HG02885 (cell line): ENCODE data around the gene COL23A1.
"Not testable (repeated sequence)": the region's sequence is repeated elsewhere in the genome, so short reads cannot be mapped to it uniquely, and the experiment has no call there.

ENCODE experiments used
- ATAC-seq: cut with Tn5 transposase; IDR thresholded peaks from one replicate; pipeline ENCODE4 v1.9.1; 2021; ENCODE audit warnings: mild to moderate bottlenecking; ENCODE audit not compliant: unreplicated experiment, poor library complexity

COL23A1 gene

GRCh38 chr5:178371362-178372111 lies 218.7 kb downstream of the COL23A1 start:
- ATAC-seq = no peak

GRCh38 chr5:178370102-178370501 lies 220.1 kb downstream of the COL23A1 start:
- no peak for ATAC-seq

- ATAC-seq = not testable (repeated sequence)
Observed at GRCh38 chr5:178369469-178369868, 220.7 kb downstream of the COL23A1 start.

- no peak for ATAC-seq
Observed at GRCh38 chr5:178368716-178369300, 221.4 kb downstream of the COL23A1 start.

GRCh38 chr5:178368274-178368673 lies 221.9 kb downstream of the COL23A1 start:
- no peak for ATAC-seq

- ATAC-seq = no peak
Observed at GRCh38 chr5:178367736-178368120, 222.5 kb downstream of the COL23A1 start.

GRCh38 chr5:178366998-178367735 lies 223.0 kb downstream of the COL23A1 start:
- ATAC-seq = no peak

- no peak for ATAC-seq
Observed at GRCh38 chr5:178365501-178366440, 224.4 kb downstream of the COL23A1 start.

- no peak for ATAC-seq
Observed at GRCh38 chr5:178364326-178364675, 225.9 kb downstream of the COL23A1 start.

GRCh38 chr5:178363501-178364325 lies 226.5 kb downstream of the COL23A1 start:
- no peak for ATAC-seq

- no peak for ATAC-seq
Observed at GRCh38 chr5:178361657-178362445, 228.3 kb downstream of the COL23A1 start.

GRCh38 chr5:178360926-178361235 lies 229.3 kb downstream of the COL23A1 start:
- ATAC-seq = no peak

- no peak for ATAC-seq
Observed at GRCh38 chr5:178360222-178360925, 229.8 kb downstream of the COL23A1 start.

GRCh38 chr5:178359738-178360137 lies 230.5 kb downstream of the COL23A1 start:
- no peak for ATAC-seq

GRCh38 chr5:178357678-178358077 lies 232.5 kb downstream of the COL23A1 start:
- ATAC-seq = no peak

GRCh38 chr5:178357121-178357521 lies 233.1 kb downstream of the COL23A1 start:
- no peak for ATAC-seq

- ATAC-seq = no peak
Observed at GRCh38 chr5:178356431-178356872, 233.7 kb downstream of the COL23A1 start.

- ATAC-seq = no peak
Observed at GRCh38 chr5:178355671-178356070, 234.5 kb downstream of the COL23A1 start.
